Stomach (tissue), 4 donors: Measurements from ENCODE around the gene EMC9.

Experiments
- POLR2AphosphoS5 ChIP-seq, 3 donors: sonication (generic); formaldehyde crosslinking; IDR thresholded peaks; one replicate each; pipeline ENCODE4 v1.6.1; 2016; ENCODE audit warnings: antibody characterized with exemption in 3 of 3
- TF ChIP-seq, protein P1 (sequence below), 7 experiments: fragments of 450-650 bp in 4 of 7; fragments of 200-600 bp in 3 of 7; sonication (generic) in 3 of 7; IDR thresholded peaks; one replicate each; pipeline ENCODE4 v1.5.1; 2016 to 2019; ENCODE audit warnings: antibody characterized with exemption in 7 of 7, control low read depth in 2 of 7, mild to moderate bottlenecking in 1 of 7

DNA sequence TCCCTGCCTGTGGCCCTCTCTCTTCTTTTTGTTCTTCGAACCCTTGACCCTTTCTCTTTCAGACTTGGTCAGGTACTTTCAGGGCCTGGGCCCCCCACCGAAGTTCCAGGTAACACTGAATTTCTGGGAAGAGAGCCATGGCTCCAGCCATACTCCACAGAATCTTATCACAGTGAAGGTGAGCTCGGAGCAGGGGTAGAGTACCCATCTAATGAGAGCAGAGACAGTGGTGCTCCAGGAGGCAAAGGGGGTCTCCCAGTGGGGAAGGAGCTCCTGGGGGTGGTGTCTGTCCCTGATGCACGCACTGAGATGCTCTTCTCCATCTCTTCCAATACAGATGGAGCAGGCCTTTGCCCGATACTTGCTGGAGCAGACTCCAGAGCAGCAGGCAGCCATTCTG is 24.4 kb upstream of the EMC9 start:
- TF ChIP-seq, protein P1, sequence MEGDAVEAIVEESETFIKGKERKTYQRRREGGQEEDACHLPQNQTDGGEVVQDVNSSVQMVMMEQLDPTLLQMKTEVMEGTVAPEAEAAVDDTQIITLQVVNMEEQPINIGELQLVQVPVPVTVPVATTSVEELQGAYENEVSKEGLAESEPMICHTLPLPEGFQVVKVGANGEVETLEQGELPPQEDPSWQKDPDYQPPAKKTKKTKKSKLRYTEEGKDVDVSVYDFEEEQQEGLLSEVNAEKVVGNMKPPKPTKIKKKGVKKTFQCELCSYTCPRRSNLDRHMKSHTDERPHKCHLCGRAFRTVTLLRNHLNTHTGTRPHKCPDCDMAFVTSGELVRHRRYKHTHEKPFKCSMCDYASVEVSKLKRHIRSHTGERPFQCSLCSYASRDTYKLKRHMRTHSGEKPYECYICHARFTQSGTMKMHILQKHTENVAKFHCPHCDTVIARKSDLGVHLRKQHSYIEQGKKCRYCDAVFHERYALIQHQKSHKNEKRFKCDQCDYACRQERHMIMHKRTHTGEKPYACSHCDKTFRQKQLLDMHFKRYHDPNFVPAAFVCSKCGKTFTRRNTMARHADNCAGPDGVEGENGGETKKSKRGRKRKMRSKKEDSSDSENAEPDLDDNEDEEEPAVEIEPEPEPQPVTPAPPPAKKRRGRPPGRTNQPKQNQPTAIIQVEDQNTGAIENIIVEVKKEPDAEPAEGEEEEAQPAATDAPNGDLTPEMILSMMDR (IDR thresholded peaks at IDR 0.05), result no peak
- no peak for TF ChIP-seq POLR2AphosphoS5 (IDR thresholded peaks at IDR 0.05)
